Upper lobe of left lung (tissue), 6 donors: ENCODE measurements around the gene GPC5. TPM values are rescaled to one million over a fixed set of nuclear protein-coding genes. Genes with fewer than 3 reads are reported as not detected.

Source experiments
- ATAC-seq, 2 donors: fragments of 200-7000 bp; cut with Tn5 transposase; one replicate each; pipeline ENCODE4 v1.9.1; 2022; ENCODE audit warnings: mild to moderate bottlenecking in 2 of 2, moderate library complexity in 2 of 2; ENCODE audit not compliant: low FRiP score in 2 of 2
- DNase-seq, 2 donors: peaks; one replicate each; pipeline ENCODE4 v3.0.0-alpha.2; 2019 to 2020
- H3K27ac ChIP-seq, 4 donors: fragments of 200-600 bp; sonication (generic); one replicate each; pipeline ENCODE4 v1.5.1; 2016 to 2019
- H3K27me3 ChIP-seq, 4 donors: fragments of 200-600 bp; sonication (generic); one replicate each; pipeline ENCODE4 v1.5.1; 2017 to 2019
- H3K36me3 ChIP-seq, 4 donors: fragments of 200-600 bp; sonication (generic); one replicate each; pipeline ENCODE4 v1.5.1; 2016 to 2019
- H3K4me1 ChIP-seq, 4 donors: fragments of 200-600 bp; sonication (generic); one replicate each; pipeline ENCODE4 v1.5.1; 2018 to 2019
- H3K4me3 ChIP-seq, 4 donors: fragments of 200-600 bp; sonication (generic); one replicate each; pipeline ENCODE4 v1.5.1; 2017 to 2019; ENCODE audit warnings: mild to moderate bottlenecking in 2 of 4, moderate library complexity in 1 of 4
- H3K9me3 ChIP-seq, 4 donors: fragments of 200-600 bp; sonication (generic); one replicate each; pipeline ENCODE4 v1.5.1; 2018 to 2019
- CTCF ChIP-seq, 6 experiments: fragments of 450-650 bp in 4 of 6; fragments of 200-600 bp in 2 of 6; sonication (generic) in 2 of 6; IDR thresholded peaks; one replicate each; pipeline ENCODE4 v1.5.1; 2016 to 2019; ENCODE audit warnings: antibody characterized with exemption in 6 of 6
- EP300 ChIP-seq, 4 donors: sonication (generic); formaldehyde crosslinking; IDR thresholded peaks; one replicate each; pipeline ENCODE4 v1.5.1; 2017; ENCODE audit warnings: antibody characterized with exemption in 4 of 4, control low read depth in 2 of 4
- POLR2A ChIP-seq, 4 donors: fragments of 450-650 bp; IDR thresholded peaks; one replicate each; pipeline ENCODE4 v1.5.1; 2016 to 2017; ENCODE audit warnings: antibody characterized with exemption in 4 of 4, mild to moderate bottlenecking in 2 of 4
- POLR2AphosphoS5 ChIP-seq, 2 donors: sonication (generic); formaldehyde crosslinking; IDR thresholded peaks; one replicate each; pipeline ENCODE4 v1.5.1; 2017; ENCODE audit warnings: antibody characterized with exemption in 2 of 2
- WGBS, 2 donors: methylation state at CpG; one replicate each; pipeline ENCODE4 v1.1.5; 2017 to 2018; 5-methylcytosine and 5-hydroxymethylcytosine counted together
- total RNA-seq, 6 donors: library from RNA; depleted of rRNA in 4 of 6; stranded (reverse); fragments of >200 nt in 4 of 6; gene quantifications; one replicate each; pipeline versions ENCODE4 v1.1.0 to v1.2.1, GENCODE V29; 2016 to 2021
- donor health status: DM: no; HTN: no; CAD: no; lungs with moderate emphysema.
- donor health status: DM: no; HTN: yes; CAD: no; lungs with severe emphysema.

The GPC5 gene
- total RNA-seq, 6 donors from 2014 or later, result 7.6 to 51.4 (median 12.8) TPM

GRCh38 chr13:92626274-92626673 is 1227.9 kb downstream of the GPC5 start:
- WGBS, 2 donors, result 65 to 69% methylated on average over 4 of the region's 4 CpGs
- Histone ChIP-seq H3K27me3 (no peaks in the 10 kb centered on the region), H3K9me3 (no peaks in the 10 kb centered on the region), H3K4me3 (no peak overlapping the region), H3K4me1 (no peaks in the 10 kb centered on the region), H3K36me3 (no peaks in the 10 kb centered on the region), H3K27ac (no peak overlapping the region)
- ATAC-seq, result no peak
- TF ChIP-seq CTCF (IDR thresholded peaks at IDR 0.05) (no peak), POLR2A (IDR thresholded peaks at IDR 0.05) (no peak), EP300 (IDR thresholded peaks at IDR 0.05) (no peak), POLR2AphosphoS5 (IDR thresholded peaks at IDR 0.05) (no peak)
- DNase-seq, result no peak

GRCh38 chr13:92640936-92641335 is 1242.5 kb downstream of the GPC5 start:
- Histone ChIP-seq H3K9me3 (no peaks in the 10 kb centered on the region), H3K4me3 (no peak overlapping the region), H3K36me3 (no peaks in the 10 kb centered on the region), H3K27ac (no peak overlapping the region), H3K27me3 (no peaks in the 10 kb centered on the region), H3K4me1 (no peaks in the 10 kb centered on the region)
- 66 to 74% methylated on average over 5 of the region's 5 CpGs for WGBS, 2 donors
- no peak for DNase-seq
- TF ChIP-seq POLR2A (IDR thresholded peaks at IDR 0.05), result no peak
- TF ChIP-seq CTCF (IDR thresholded peaks at IDR 0.05), result no peak
- TF ChIP-seq EP300 (IDR thresholded peaks at IDR 0.05), result no peak
- TF ChIP-seq POLR2AphosphoS5 (IDR thresholded peaks at IDR 0.05), result no peak
- no peak for ATAC-seq

- no peak for DNase-seq
- H3K27ac ChIP-seq, result no peak overlapping the region
- H3K36me3 ChIP-seq, result no peaks in the 10 kb centered on the region
- TF ChIP-seq POLR2AphosphoS5 (IDR thresholded peaks at IDR 0.05) (no peak), CTCF (IDR thresholded peaks at IDR 0.05) (no peak), EP300 (IDR thresholded peaks at IDR 0.05) (no peak), POLR2A (IDR thresholded peaks at IDR 0.05) (no peak)
- no peak for ATAC-seq
- H3K4me3 ChIP-seq, result no peak overlapping the region
- H3K4me1 ChIP-seq, result no peaks in the 10 kb centered on the region
- H3K27me3 ChIP-seq, result no peaks in the 10 kb centered on the region
- no peaks in the 10 kb centered on the region for H3K9me3 ChIP-seq
These were observed 1250.9 kb downstream of the GPC5 start for GRCh38 chr13:92649140-92649813.

GRCh38 chr13:92656103-92656502 is 1257.7 kb downstream of the GPC5 start:
- H3K9me3 ChIP-seq, result no peaks in the 10 kb centered on the region
- TF ChIP-seq EP300 (IDR thresholded peaks at IDR 0.05) (no peak), CTCF (IDR thresholded peaks at IDR 0.05) (no peak), POLR2A (IDR thresholded peaks at IDR 0.05) (no peak), POLR2AphosphoS5 (IDR thresholded peaks at IDR 0.05) (no peak)
- DNase-seq, result no peak
- ATAC-seq, result no peak
- H3K36me3 ChIP-seq, result no peaks in the 10 kb centered on the region
- H3K27ac ChIP-seq, result no peak overlapping the region
- H3K4me3 ChIP-seq, result no peak overlapping the region
- 79 to 86% methylated on average over 1 of the region's 1 CpG for WGBS, 2 donors
- H3K4me1 ChIP-seq, result no peaks in the 10 kb centered on the region
- H3K27me3 ChIP-seq, result no peaks in the 10 kb centered on the region

GRCh38 chr13:92656648-92657047 is 1258.2 kb downstream of the GPC5 start:
- no peaks in the 10 kb centered on the region for H3K9me3 ChIP-seq
- H3K36me3 ChIP-seq, result no peaks in the 10 kb centered on the region
- H3K27ac ChIP-seq, result no peak overlapping the region
- WGBS, 2 donors, result 83 to 92% methylated on average over 7 of the region's 7 CpGs
- ATAC-seq (no peak), DNase-seq (no peak)
- H3K4me1 ChIP-seq, result no peaks in the 10 kb centered on the region
- H3K4me3 ChIP-seq, result no peak overlapping the region
- TF ChIP-seq POLR2AphosphoS5 (IDR thresholded peaks at IDR 0.05) (no peak), POLR2A (IDR thresholded peaks at IDR 0.05) (no peak), EP300 (IDR thresholded peaks at IDR 0.05) (no peak), CTCF (IDR thresholded peaks at IDR 0.05) (no peak)
- no peaks in the 10 kb centered on the region for H3K27me3 ChIP-seq
